ENCODE measurements around the gene PCDHB15.
"Not testable (repeated sequence)": the region's sequence is repeated elsewhere in the genome, so short reads cannot be mapped to it uniquely, and the experiment has no call there.

PCDHB15 gene

GRCh38 chr5:141223112-141223783, 21.9 kb upstream of the PCDHB15 start, which contains the start of gene PCDHB14:
Gene PCDHB14, plus strand, starts transcription at chr5:141223343. Its CDS starts 163 bp downstream, at chr5:141223506.
- no peak for DNase-seq (ENCODE audit: low read depth)
- H3K4me3 ChIP-seq (ENCODE audit: low read length), result peak within 1 kb of the TSS; percentile 1
- TF ChIP-seq CTCF (conservative IDR thresholded peaks at IDR 0.05; ENCODE audit: low read depth, low read length), result no peak

- H3K4me3 ChIP-seq (ENCODE audit: low read length); DNase-seq (ENCODE audit: low read depth): not testable (repeated sequence)
Measured at GRCh38 chr5:141224844-141225243, 20.4 kb upstream of the PCDHB15 start.

GRCh38 chr5:141225421-141225820, 19.8 kb upstream of the PCDHB15 start:
- H3K4me3 ChIP-seq (ENCODE audit: low read length); DNase-seq (ENCODE audit: low read depth): not testable (repeated sequence)

- no peak for DNase-seq (ENCODE audit: low read depth)
- H3K4me3 ChIP-seq (ENCODE audit: low read length), result no peak overlapping the region
- TF ChIP-seq CTCF (conservative IDR thresholded peaks at IDR 0.05; ENCODE audit: low read depth, low read length), result no peak
Measured at GRCh38 chr5:141234109-141234667, 11.0 kb upstream of the PCDHB15 start.

GRCh38 chr5:141235922-141236321, 9.3 kb upstream of the PCDHB15 start:
- H3K4me3 ChIP-seq (ENCODE audit: low read length); DNase-seq (ENCODE audit: low read depth): not testable (repeated sequence)

GRCh38 chr5:141236516-141237313, 8.5 kb upstream of the PCDHB15 start:
- H3K4me3 ChIP-seq (ENCODE audit: low read length), result no peak overlapping the region
- TF ChIP-seq CTCF (conservative IDR thresholded peaks at IDR 0.05; ENCODE audit: low read depth, low read length), result no peak
- no peak for DNase-seq (ENCODE audit: low read depth)

GRCh38 chr5:141241496-141241895, 3.7 kb upstream of the PCDHB15 start:
- DNase-seq (ENCODE audit: low read depth), result no peak
- no peak overlapping the region for H3K4me3 ChIP-seq (ENCODE audit: low read length)
- TF ChIP-seq CTCF (conservative IDR thresholded peaks at IDR 0.05; ENCODE audit: low read depth, low read length), result no peak

GRCh38 chr5:141246971-141247370, 1.8 kb downstream of the PCDHB15 start:
- H3K4me3 ChIP-seq (ENCODE audit: low read length); DNase-seq (ENCODE audit: low read depth): not testable (repeated sequence)

GRCh38 chr5:141247434-141247833, 2.2 kb downstream of the PCDHB15 start:
- not testable (repeated sequence) for DNase-seq (ENCODE audit: low read depth); H3K4me3 ChIP-seq (ENCODE audit: low read length)
